Ascending aorta (tissue), 2 donors: ENCODE measurements around the gene SRRM1. TPM values are rescaled to one million over a fixed set of nuclear protein-coding genes. Genes with fewer than 3 reads are reported as not detected.

ENCODE experiments used
- DNase-seq, 2 donors: peaks; one replicate each; pipeline ENCODE4 v3.0.0-alpha.2; 2019; ENCODE audit warnings: low spot score in 2 of 2
- H3K27ac ChIP-seq, 2 donors: fragments of 200-600 bp; sonication (generic); one replicate each; pipeline ENCODE4 v1.5.1; 2016 to 2017; ENCODE audit warnings: mild to moderate bottlenecking in 1 of 2
- H3K27me3 ChIP-seq: fragments of 200-600 bp; sonication (generic); one replicate; pipeline ENCODE4 v1.5.1; 2017
- H3K36me3 ChIP-seq, 2 donors: fragments of 200-600 bp; sonication (generic); one replicate each; pipeline ENCODE4 v1.5.1; 2016
- H3K4me1 ChIP-seq, 2 donors: fragments of 200-600 bp; sonication (generic); one replicate each; pipeline ENCODE4 v1.5.1; 2016 to 2017; ENCODE audit warnings: mild to moderate bottlenecking in 1 of 2
- H3K4me3 ChIP-seq, 2 donors: fragments of 200-600 bp; sonication (generic); one replicate each; pipeline ENCODE4 v1.5.1; 2016 to 2017; ENCODE audit warnings: mild to moderate bottlenecking in 1 of 2
- H3K9me3 ChIP-seq, 2 donors: fragments of 200-600 bp; sonication (generic); one replicate each; pipeline ENCODE4 v1.5.1; 2016
- intact Hi-C: fragments of 100-400 bp; cut with DNase I; formaldehyde crosslinking; loops from one replicate; pipeline ENCODE4 v1.15.1; 2023
- total RNA-seq: library from RNA; depleted of rRNA; stranded (reverse); fragments of >200 nt; gene quantifications from one replicate; pipeline ENCODE4 v1.1.0, GENCODE V29; 2016
- TF ChIP-seq, protein P1 (sequence below), 3 experiments: fragments of 200-600 bp in 2 of 3; fragments of 450-650 bp in 1 of 3; sonication (generic) in 2 of 3; IDR thresholded peaks; one replicate each; pipeline ENCODE4 v1.5.1; 2016 to 2019; ENCODE audit warnings: antibody characterized with exemption in 3 of 3, mild to moderate bottlenecking in 1 of 3, moderate library complexity in 1 of 3

Gene SRRM1, protein sequence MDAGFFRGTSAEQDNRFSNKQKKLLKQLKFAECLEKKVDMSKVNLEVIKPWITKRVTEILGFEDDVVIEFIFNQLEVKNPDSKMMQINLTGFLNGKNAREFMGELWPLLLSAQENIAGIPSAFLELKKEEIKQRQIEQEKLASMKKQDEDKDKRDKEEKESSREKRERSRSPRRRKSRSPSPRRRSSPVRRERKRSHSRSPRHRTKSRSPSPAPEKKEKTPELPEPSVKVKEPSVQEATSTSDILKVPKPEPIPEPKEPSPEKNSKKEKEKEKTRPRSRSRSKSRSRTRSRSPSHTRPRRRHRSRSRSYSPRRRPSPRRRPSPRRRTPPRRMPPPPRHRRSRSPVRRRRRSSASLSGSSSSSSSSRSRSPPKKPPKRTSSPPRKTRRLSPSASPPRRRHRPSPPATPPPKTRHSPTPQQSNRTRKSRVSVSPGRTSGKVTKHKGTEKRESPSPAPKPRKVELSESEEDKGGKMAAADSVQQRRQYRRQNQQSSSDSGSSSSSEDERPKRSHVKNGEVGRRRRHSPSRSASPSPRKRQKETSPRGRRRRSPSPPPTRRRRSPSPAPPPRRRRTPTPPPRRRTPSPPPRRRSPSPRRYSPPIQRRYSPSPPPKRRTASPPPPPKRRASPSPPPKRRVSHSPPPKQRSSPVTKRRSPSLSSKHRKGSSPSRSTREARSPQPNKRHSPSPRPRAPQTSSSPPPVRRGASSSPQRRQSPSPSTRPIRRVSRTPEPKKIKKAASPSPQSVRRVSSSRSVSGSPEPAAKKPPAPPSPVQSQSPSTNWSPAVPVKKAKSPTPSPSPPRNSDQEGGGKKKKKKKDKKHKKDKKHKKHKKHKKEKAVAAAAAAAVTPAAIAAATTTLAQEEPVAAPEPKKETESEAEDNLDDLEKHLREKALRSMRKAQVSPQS
- 90.5 TPM for total RNA-seq

DNA sequence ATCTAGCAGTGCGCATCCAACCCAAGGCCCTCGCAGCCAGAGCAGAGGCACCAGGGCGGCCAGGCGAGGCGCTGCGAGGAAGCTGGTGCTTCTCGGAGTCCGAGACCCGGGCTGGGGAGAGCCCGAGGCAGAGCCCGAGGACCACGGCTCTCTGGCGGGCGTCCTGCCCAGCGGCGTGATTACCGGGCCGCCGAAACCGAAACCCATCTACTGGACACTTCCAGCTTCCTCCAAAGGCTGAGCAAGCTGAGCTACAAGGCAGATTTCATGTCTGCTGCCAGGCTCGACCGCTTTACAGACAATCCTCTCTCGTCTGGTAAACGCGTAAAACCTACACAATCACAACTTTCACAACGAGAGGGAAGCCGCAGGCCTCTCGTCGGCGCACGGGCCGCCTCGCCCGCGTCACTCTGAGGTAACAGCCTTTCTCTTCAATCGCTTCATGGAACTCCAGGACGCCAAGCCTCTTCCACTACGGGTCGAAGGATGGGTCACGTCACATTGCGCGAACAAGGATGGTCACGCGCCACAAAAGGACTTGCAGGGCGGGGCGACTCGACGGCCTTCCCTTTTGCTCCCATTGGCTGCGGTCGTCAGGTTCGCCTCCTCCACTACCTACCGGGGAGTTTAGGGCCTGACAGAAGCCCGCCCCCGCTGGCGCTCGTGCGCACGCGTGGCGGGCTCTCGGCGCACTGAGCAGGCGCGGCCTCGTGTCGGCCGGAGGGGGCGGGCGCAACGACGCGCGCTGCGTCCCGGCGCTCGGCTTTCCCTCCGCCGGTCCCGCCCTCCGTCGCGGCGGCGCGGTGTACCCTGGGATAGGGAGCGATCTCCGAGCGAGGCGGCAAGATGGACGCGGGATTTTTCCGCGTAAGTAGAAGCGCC is at the start of gene SRRM1:
Gene SRRM1, plus strand, starts transcription at position 822 of the 882 bp plus-strand sequence. Its CDS starts 25 bp downstream, at position 847.
- H3K36me3 ChIP-seq, result peaks cover 18 to 20% of the 10 kb centered on the region in 2 donors
- H3K27ac ChIP-seq, result peak within 1 kb of the TSS; percentile 95 to 100
- intact Hi-C loops, result loop anchor here (2.0 to 5.0 kb wide), 3 partner anchors 102 to 1520 kb away; partner anchors contain the start of genes CLIC4 and SYF2
- no peaks in the 10 kb centered on the region for H3K9me3 ChIP-seq
- no peaks in the 10 kb centered on the region for H3K27me3 ChIP-seq
- H3K4me3 ChIP-seq, result peak within 1 kb of the TSS; percentile 73 to 88
- peak; percentile 98 to 100 for DNase-seq
- H3K4me1 ChIP-seq, result peaks cover 8 to 15% of the 10 kb centered on the region in 2 donors
- TF ChIP-seq, protein P1, sequence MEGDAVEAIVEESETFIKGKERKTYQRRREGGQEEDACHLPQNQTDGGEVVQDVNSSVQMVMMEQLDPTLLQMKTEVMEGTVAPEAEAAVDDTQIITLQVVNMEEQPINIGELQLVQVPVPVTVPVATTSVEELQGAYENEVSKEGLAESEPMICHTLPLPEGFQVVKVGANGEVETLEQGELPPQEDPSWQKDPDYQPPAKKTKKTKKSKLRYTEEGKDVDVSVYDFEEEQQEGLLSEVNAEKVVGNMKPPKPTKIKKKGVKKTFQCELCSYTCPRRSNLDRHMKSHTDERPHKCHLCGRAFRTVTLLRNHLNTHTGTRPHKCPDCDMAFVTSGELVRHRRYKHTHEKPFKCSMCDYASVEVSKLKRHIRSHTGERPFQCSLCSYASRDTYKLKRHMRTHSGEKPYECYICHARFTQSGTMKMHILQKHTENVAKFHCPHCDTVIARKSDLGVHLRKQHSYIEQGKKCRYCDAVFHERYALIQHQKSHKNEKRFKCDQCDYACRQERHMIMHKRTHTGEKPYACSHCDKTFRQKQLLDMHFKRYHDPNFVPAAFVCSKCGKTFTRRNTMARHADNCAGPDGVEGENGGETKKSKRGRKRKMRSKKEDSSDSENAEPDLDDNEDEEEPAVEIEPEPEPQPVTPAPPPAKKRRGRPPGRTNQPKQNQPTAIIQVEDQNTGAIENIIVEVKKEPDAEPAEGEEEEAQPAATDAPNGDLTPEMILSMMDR (IDR thresholded peaks at IDR 0.05), result peak in 2 of 3 experiments; percentile 10

DNA sequence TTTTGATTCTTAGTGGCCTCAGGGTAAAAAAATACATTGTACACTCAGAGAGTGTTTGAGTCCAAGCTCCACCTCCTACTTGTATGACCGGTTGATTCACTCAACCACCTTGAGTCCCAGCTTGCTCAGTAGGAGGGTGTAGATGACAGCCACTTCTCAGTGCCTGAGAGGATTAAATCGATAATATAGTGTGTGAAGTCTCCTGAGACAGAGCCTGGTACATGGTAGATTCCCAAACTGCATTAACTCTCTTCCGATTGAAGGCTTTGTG is 48.8 kb upstream of the SRRM1 start:
- intact Hi-C loops, result no loop called here
- no peaks in the 10 kb centered on the region for H3K27me3 ChIP-seq
- no peak overlapping the region for H3K4me3 ChIP-seq
- DNase-seq, result no peak
- no peaks in the 10 kb centered on the region for H3K4me1 ChIP-seq
- no peak overlapping the region for H3K27ac ChIP-seq
- TF ChIP-seq, protein P1 (IDR thresholded peaks at IDR 0.05), result no peak
- no peaks in the 10 kb centered on the region for H3K9me3 ChIP-seq
- no peaks in the 10 kb centered on the region for H3K36me3 ChIP-seq

DNA sequence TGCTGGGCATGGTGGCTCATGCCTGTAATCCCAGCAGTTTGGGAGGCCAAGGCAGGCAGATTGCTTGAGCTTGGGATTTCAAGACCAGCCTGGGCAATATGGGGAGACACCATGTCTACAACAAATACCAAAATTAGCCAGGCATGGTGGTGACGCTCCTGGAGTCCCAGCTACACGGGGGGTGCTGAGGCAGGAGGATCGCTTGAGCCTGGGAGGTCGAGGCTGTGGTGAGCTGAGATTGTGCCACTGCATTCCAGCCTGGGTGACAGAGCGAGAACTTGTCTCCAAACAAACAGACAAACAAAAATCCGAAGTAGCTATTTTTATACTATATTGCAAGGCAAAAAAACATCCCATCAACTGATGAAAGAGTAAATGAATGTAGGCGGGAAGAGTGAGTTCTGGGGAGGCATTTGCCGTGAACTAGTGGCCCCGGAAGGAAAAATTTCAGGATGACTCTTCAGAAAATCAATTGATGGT is 46.7 kb upstream of the SRRM1 start:
- Histone ChIP-seq H3K4me3 (no peak overlapping the region), H3K36me3 (no peaks in the 10 kb centered on the region), H3K27ac (no peak overlapping the region), H3K27me3 (no peaks in the 10 kb centered on the region), H3K9me3 (no peaks in the 10 kb centered on the region), H3K4me1 (no peaks in the 10 kb centered on the region)
- no peak for DNase-seq
- TF ChIP-seq, protein P1 (IDR thresholded peaks at IDR 0.05), result no peak
- intact Hi-C loops, result no loop called here

DNA sequence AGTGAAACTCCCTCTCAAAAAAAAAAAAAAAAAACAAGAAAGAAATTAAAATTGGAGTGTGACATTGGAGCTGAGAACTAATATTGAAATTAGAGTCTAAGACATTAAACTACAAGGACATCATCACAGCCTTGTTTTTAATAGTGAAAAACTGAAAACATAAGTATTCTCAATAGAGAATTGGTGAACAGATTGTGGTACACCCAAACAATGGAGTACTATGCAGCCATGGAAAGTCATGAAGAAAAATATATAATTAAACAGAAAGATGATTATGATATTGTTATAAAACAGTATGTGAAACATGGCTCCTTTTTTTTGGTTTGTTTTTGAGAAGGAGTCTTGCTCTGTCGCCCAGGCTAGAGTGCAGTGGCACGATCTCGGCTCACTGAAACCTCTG is 43.8 kb upstream of the SRRM1 start:
- intact Hi-C loops, result no loop called here
- DNase-seq, result no peak

More for the DNA sequence above, 43.8 kb upstream of the SRRM1 start:
- Histone ChIP-seq H3K4me3 (no peak overlapping the region), H3K9me3 (no peaks in the 10 kb centered on the region), H3K27me3 (no peaks in the 10 kb centered on the region), H3K36me3 (no peaks in the 10 kb centered on the region), H3K27ac (no peak overlapping the region), H3K4me1 (no peaks in the 10 kb centered on the region)
- TF ChIP-seq, protein P1 (IDR thresholded peaks at IDR 0.05), result no peak
